Left forelimb (tissue), 1 donor: Measurements from ENCODE around the gene SLC9A7.

Experiments used
- DNase-seq: peaks from one replicate; pipeline ENCODE4 v3.0.0-alpha.2; 2018; ENCODE audit warnings: low spot score

SLC9A7 gene

DNA sequence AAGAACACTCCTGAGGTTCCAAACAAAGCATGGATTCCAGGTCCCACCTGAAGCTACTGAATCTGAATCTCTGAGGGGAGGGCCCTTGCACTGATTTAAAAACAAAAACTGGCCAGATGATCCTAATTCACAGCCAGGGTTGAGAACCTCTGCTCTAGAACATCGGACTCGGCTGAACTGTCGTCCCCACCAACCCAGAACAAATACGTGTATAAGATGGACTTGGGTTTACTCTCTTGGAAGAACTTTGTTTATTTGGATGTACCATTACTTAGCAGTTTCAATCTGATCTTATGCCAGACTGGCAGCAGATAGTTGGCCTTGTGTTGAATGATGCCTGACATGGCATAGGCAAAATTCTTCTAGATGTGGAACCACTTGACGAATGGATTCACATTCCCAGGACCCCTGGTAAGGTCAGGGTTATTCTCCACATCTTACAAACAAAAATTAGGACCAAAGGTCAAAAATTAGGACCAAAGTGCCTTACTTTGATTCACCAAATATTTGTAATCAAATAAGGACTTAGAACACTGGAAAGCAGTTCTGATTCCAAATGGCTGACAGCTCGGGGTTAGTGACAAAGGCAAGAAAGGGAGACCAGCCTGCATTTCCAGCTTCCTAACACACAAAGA lies 156.3 kb downstream of the SLC9A7 start:
- no peak for DNase-seq

DNA sequence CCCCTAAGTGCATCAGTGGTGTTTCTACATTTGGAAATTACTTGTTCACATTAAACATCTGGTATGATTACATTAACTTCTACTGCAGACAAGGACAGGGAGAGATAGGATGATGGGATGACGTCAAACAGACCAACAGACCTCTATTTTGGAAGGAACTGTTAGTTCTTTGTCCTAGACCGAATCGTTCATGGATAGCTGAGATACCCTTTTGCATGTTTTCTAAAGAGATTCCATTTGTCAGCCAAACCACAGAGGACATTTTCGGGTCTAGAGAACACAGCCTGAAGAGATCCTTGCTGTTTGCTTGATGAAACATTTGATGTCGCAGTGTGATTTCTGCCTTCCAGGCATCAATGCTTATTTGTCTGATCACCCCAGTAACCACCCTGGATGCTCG lies 157.6 kb downstream of the SLC9A7 start:
- DNase-seq: no peak

GRCh38 chrX:46599051-46599560 lies 159.8 kb downstream of the SLC9A7 start:
- no peak for DNase-seq

- no peak for DNase-seq
These were observed 161.1 kb downstream of the SLC9A7 start for GRCh38 chrX:46597771-46598170.

- no peak for DNase-seq
These were observed 161.7 kb downstream of the SLC9A7 start for GRCh38 chrX:46597208-46597607.

- DNase-seq: no peak
These were observed 163.8 kb downstream of the SLC9A7 start for GRCh38 chrX:46595084-46595483.

- no peak for DNase-seq
These were observed 168.8 kb downstream of the SLC9A7 start for GRCh38 chrX:46589977-46590723.

- no peak for DNase-seq
These were observed 170.7 kb downstream of the SLC9A7 start for GRCh38 chrX:46588263-46588662.

- no peak for DNase-seq
These were observed 171.2 kb downstream of the SLC9A7 start for GRCh38 chrX:46587753-46588171.

- DNase-seq: no peak
These were observed 171.8 kb downstream of the SLC9A7 start for GRCh38 chrX:46587158-46587557.

GRCh38 chrX:46584736-46585135 lies 174.2 kb downstream of the SLC9A7 start:
- no peak for DNase-seq

- no peak for DNase-seq
These were observed 176.0 kb downstream of the SLC9A7 start for GRCh38 chrX:46582966-46583365.

GRCh38 chrX:46582325-46582724 lies 176.6 kb downstream of the SLC9A7 start:
- no peak for DNase-seq

GRCh38 chrX:46580613-46581012 lies 178.3 kb downstream of the SLC9A7 start:
- no peak for DNase-seq

DNA sequence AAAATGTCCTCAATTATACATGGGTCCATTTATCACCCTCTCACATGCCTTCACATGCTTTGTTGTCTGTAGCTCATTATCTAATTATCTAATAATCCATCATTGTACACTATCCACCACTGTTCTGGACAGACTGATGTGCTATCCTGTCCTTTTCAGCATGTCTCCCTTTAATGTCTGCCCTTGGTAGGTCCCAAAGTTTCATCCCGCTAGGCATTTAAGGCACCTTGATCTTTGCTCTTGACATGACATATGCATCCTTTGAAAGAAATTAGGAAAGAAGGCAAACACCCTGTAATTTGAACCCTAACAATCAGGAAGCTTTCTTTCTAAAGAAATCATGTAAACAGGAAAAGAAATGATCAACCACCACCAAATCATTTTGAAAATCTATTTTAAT lies 179.7 kb downstream of the SLC9A7 start:
- DNase-seq: no peak

GRCh38 chrX:46577221-46578005 lies 181.5 kb downstream of the SLC9A7 start:
- DNase-seq: no peak

- DNase-seq: no peak
These were observed 182.5 kb downstream of the SLC9A7 start for GRCh38 chrX:46576458-46576857.

GRCh38 chrX:46575991-46576392 lies 182.9 kb downstream of the SLC9A7 start:
- DNase-seq: no peak

DNA sequence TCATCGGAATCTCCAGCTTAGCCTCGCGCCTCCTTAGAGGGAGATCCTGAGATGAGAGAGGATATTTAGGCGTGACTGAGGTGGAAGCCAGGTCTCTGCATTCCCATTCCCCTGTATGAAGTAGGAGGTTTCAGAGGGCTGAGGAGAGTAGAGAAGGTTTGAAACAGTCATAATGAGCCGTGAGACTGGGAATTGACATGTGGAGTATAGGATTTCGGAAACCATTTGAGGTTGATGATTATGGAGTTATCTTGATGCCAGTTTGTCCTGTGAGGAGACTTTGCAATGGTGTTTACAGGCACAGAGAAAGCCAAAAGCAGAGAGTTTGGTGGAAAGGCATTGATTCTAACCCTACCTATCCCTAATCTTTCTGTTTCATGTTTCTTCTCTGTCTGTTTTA lies 183.3 kb downstream of the SLC9A7 start:
- no peak for DNase-seq

GRCh38 chrX:46574774-46575381 lies 184.0 kb downstream of the SLC9A7 start:
- DNase-seq: no peak

GRCh38 chrX:46573892-46574773 lies 184.8 kb downstream of the SLC9A7 start:
- peak; percentile 68 for DNase-seq
